GM18517 (cell line): ENCODE data around the gene AJUBA.
A peak's percentile ranks its signal among the peaks of the same experiment; 100 is the strongest.
"Not testable (repeated sequence)": the region's sequence is repeated elsewhere in the genome, so short reads cannot be mapped to it uniquely, and the experiment has no call there.

ENCODE experiments used
- ATAC-seq: cut with Tn5 transposase; IDR thresholded peaks from one replicate; pipeline ENCODE4 v1.9.1; 2021; ENCODE audit warnings: mild to moderate bottlenecking, moderate library complexity; ENCODE audit not compliant: unreplicated experiment

AJUBA gene

DNA sequence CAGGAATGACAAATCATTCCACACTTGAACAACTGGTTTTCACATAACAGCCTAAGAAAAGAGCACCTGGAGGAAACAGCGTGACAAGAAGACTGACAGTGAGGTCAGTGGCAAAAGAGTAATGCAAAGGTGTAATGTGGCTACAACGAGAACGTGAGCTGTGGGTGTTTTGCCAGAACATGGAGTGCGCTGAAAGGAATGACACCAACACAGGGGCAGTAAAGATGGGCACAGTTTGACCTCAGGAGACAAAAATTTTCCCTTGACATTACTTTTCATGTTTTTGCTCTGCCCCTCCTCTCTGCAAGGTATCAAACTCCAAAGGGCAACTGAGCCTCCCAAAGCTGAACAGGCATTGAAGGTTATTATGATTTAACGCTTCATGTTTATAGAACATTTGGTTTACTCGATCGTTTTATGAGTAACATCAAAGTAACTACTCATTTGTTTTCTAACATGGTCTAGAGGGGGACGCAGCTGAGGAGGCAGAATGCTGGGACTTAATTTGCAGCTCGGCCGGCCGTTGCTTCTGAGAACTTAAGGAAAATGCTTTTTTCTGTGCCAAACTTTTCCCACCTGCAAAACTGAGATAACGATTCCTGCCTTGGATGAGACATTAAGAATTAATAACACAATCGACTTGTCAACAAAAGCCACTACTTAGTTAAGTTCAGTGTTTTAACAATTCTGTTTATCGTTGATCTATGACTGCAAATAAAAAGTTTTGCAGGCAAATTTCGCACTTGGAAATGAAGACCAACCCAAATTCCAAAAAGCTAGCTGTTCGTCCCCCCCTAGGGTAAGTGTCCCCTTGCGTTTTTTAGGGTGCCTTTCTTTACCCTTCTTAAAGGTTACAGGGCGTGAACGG is 26.4 kb downstream of the AJUBA start:
- no peak for ATAC-seq

DNA sequence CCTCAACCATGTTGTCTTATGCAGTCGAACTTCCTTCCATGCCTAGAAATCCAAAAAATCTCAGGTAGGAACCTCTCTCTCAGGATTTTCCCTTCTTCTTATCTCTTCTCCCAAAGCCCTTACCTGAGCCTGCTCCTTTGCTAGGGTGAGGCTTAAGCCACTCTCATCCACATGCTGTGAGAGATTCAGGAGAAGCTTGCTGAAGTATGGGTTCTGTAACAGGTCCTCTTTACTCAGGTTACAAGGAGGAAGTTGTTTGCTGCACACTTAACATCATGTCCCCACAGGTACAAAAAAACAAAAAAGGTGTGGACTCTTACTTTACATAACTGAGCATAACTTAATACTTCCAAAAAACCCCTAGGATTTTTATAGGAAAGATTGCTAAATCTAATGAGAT is 29.9 kb downstream of the AJUBA start:
- no peak for ATAC-seq

DNA sequence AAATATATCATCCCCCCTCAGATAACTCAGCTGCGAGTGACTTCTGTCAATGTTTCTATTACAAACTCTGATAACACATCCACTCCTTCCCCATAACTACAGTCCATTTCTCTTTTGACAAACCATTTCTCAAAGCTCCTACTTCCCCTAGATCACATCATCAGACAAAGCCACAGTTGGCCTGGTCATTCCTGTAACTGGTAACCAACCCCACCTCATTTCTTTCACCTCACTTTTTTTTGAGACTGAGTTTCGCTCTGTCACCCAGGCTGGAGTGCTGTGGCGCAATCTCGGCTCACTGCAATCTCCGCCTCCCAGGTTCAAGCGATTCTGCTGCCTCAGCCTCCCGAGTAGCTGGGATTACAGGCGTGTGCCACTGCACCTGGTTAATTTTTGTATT is 30.6 kb downstream of the AJUBA start:
- ATAC-seq: not testable (repeated sequence)

DNA sequence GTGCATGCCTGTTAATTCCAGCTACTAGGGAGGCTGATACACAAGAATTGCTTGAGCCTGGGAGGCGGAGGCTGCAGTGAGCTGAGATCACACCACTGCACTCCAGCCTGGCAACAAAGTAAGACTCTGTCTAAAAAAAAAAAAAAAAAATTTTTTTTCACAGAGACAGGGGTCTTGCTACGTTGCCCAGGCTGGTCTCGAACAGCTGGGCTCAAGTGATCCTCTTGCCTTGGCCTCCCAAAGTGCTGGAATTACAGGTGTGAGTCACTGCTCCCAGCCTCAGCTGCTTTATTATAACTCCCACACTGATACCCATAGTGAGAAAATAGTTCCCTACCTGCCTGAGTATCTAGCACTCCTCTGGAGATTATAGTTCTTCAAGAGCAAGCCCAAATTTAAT is 36.7 kb downstream of the AJUBA start:
- ATAC-seq: no peak

DNA sequence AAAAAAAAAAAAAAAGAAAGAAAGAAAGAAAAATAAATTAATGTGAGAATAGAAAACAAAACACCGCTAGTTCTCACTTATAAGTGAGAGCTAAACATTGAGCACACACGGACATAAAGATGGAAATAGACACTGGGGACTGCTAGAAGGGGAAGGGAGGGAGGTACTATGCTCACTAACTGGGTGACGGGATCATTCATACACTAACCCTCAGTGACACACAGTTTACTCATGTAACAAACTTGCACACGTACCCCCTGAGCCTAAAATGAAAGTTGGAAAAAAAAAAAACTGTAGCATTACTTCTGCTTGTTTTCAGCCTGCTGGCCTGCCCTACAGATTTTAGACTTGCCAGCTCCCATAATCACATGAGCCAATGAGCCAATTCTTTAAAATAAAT is 42.7 kb downstream of the AJUBA start:
- no peak for ATAC-seq

DNA sequence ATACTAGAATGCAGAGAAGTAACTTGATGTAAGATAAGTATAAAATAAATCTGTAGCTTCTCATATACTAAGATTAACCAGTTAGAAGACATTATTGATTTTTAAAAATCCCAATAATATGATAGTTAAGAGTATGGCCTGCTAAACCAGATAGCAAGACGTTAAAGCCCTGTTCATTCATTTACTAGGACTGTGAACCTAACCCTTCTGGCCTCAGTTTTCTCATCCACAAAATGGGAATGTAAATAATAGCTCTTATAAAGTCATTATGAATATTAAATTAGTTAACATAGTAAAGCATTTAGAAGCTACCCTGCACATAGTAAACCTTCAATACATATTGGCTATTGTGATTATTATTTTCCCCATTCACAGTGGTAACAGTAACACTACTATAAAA is 47.2 kb downstream of the AJUBA start:
- ATAC-seq: no peak

DNA sequence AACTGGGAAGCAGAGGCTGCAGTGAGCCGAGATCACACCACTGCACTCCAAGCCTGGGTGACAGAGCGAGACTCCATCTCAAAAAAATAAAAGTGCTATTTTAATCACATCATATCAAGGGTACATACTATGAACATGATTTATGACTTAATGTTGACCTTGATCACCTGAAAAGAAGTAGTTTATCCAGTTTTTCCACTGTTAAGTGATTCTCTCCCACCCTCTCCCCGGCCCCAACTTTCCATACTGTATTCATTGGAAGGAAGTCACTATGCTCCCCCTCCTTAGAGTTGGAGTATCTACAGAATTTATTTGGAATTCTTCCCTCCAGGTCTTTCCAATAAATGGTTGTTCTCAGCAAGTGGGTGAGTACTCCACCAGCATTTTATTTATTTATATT is 50.2 kb downstream of the AJUBA start:
- ATAC-seq: no peak

DNA sequence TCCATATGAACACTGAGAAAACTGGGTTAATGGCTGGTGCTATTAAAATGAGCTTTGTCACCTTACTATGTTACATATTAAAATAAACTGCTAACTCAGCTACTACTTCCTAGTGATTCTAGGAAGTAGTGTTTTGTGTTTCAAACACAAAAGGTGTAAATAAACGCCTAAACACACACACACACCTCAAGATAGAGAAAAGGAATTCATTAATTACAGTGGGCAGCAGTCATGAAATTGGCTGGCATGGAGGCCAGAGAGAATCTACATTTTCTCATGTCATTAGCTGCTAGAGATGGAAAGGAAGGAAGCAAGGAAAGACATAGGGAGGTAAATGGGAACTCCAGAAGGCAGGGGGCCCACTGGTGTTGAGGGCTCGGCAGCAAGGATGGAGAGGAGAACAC is 52.4 kb downstream of the AJUBA start:
- ATAC-seq: no peak

DNA sequence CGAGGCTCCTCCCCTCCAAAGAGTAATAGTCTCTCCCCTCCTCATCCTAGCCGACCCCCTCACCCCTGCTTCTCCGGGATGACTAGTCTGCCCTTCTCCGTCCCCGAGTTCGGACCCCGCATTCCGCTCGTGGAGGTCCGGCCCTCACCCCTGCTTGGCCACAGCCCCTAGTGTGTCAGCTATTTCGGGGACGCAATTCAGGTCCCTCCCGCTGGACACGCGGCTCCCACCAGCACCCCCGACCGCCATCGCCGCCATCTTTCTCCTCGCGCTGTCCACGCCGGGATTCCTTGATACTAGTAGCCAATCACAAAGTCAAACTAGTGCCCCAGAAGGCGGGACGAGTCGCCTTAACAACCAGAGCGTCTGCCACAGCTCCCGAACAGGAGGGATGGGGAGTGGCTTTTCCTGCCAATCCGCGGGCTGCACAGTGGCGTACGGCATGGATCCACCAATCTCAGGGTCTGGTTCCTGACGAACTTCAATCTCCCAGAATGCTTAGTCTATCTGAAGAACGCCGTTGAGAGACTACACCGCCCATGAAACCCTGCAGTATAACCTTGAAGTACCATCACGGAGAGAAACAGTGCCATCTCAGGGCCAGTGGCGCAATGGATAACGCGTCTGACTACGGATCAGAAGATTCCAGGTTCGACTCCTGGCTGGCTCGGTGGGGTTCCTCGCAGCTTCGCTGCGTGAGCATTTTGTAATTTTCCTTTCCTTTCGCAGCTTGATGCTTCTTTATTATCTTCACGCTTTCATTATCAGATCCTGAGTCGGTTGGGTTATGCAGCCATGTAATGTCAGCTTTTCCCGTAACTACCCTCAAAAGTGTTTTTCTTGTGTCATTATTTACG is 53.0 kb downstream of the AJUBA start, which contains the start of gene PRMT5:
Gene PRMT5 (minus strand): TSS at position 273 of the 857 bp plus-strand sequence. CDS start 15 bp downstream, at position 258.
- peak; percentile 92 for ATAC-seq

DNA sequence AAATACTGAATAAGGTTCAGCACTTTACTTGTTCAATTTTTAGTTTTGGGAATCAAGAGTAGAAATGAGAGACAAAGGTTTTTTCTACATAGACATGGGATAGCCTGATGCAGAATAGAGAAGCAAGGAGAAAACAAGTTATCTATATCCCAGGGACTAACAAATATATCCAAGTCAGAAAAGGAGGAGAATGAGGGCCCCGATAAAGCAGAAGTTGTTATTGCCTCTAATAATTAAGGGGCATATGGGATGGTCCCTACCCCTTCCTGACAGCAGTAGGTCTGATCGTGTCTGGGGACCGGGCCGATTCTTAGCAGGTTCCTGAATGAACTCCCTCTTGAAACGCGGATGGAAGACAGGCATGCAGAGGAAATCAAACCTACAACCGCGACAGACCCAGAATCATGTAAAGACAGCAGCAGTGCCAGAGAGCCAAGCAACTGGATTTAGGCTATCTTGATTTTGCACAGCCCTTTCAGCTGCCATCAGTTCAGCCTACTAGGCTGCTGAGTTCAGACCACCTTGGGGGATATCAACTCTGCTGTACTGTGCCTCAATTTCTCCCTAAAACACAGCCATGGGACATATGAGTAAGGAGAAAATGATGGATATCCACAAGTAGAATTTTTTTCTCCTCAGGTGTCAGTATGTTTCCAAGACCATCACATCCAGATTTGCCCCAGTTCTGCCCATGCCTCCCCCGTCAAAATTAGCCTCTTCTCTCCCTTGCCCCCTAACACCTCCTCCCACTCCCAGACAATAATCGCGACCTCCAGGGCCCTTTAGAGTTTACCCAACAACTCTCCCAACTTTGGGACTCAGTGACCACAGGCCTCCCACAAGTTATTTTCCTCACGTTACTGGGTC is 53.9 kb downstream of the AJUBA start:
- ATAC-seq: no peak

DNA sequence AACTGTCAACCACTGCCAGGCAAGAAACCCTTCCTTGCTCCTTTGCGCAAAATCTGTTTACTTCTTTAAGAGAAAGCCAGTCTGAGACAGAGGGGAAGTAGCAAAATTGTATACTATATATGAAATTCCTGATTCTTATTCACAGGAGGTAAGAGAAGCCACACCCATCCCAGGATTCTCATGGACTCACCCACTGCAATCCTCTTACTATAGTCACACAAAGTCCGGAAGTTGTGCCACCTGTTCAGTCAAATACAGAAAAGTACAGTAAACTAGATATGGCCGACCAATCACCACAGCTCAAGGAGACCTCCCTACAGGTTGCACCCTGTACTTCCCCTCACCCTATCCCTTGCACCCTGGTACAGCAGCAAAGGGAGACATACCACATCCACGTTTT is 56.0 kb downstream of the AJUBA start:
- ATAC-seq: no peak

DNA sequence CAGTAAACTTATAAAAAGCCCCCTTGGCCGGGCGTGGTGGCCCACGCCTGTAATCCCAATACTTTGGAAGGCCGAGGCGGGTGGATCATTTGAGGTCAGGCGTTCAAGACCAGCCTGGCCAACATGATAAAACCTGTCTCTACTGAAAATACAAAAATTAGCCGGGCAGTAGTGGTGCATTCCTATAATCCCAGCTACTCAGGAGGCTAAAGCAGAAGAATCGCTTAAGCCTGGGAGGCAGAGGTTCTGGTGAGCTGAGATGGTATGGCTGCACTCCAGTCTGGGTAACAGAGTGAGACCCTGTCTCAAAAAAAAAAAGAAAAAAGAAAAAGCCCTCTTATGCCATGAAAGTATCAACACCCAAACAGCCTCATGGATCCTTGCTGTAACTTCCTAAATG is 56.8 kb downstream of the AJUBA start:
- ATAC-seq: no peak

DNA sequence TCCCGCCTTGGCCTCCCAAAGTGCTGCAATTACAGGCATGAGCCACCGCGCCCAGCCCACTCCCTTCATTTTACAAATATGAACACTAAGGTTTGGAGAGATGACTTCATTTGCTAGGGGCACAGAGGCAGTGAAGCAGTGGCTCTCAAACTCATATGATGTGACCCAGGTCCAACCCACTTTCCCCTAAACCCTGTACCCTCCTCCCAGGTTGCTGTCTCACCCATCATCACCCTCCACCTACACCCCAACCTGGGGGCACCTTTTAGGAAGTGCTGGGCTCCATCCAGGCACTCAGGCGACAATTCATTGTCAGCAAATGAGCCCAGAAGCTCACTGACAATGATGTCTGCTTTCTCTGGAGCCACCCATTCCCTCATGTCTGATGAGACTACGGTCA is 58.6 kb downstream of the AJUBA start:
- ATAC-seq: no peak

DNA sequence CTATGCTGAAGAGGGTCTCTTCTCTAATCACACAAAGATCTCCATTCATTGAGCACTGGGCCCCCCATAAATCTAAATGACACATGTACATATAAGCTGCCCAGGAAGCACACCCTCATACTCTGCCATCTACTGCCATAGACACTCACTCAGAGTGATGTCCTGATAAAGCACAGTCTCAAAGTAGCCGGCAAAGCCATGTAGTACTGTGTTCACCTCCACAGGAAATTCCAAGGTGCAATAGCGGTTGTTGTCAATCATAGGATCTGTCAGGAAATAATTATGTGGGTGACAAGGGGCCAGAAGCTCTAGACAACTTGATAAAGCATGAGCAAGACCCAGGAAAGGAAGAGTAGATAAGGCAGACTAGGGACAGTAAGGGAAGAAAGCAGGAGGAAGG is 60.1 kb downstream of the AJUBA start:
- ATAC-seq: no peak
